AG09319 (cell line): ENCODE measurements around the gene TUBGCP6.

Experiments used
- DNase-seq: peaks from one replicate; pipeline ENCODE4 v3.0.0-alpha.2; 2010; ENCODE audit warnings: low read depth; ENCODE audit errors: extremely low read depth
- TF ChIP-seq, protein P1 (sequence below): IDR thresholded peaks from 2 replicates; pipeline ENCODE4 v1.5.1; 2011; ENCODE audit warnings: low read depth, mild to moderate bottlenecking, inconsistent platforms, low read length, moderate library complexity

TUBGCP6 gene

DNA sequence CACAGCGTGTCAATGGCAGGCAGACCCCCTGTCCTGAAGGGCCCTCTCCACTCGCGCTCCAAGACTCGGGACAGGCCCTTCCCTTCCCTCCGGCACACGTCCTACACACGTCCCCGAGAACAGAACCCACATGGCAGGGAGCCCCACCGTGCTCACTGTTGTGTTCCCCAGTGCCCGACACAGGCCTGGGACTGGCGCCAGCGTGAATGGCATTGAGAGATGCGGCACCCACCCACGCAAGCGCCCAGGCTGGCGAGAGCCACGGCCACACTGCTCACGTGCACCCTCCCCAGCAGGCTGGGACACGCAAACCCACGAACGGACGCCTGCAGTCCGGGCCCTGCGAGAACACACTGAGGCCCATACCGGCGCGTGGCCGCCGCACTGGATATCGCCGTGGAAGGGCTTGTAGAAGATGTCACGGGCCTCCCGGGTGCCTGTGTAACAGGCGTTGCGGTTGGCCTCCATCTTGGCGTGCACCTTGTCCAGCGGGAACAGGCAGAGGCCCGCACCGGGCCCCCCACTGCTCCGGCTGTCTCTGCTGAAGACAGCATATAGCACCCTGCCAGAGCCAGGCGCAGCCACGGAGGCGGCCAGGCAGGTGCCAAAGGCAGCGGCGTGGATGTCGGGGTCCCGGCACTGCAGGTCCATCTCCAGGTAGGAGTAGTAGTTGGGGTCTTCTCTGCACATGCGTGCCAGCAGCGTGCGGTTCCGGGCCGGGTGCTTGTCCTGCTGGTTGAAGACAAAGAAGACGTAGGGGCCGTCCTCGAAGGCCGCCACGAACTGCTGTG is 44.5 kb upstream of the TUBGCP6 start:
- TF ChIP-seq, protein P1, sequence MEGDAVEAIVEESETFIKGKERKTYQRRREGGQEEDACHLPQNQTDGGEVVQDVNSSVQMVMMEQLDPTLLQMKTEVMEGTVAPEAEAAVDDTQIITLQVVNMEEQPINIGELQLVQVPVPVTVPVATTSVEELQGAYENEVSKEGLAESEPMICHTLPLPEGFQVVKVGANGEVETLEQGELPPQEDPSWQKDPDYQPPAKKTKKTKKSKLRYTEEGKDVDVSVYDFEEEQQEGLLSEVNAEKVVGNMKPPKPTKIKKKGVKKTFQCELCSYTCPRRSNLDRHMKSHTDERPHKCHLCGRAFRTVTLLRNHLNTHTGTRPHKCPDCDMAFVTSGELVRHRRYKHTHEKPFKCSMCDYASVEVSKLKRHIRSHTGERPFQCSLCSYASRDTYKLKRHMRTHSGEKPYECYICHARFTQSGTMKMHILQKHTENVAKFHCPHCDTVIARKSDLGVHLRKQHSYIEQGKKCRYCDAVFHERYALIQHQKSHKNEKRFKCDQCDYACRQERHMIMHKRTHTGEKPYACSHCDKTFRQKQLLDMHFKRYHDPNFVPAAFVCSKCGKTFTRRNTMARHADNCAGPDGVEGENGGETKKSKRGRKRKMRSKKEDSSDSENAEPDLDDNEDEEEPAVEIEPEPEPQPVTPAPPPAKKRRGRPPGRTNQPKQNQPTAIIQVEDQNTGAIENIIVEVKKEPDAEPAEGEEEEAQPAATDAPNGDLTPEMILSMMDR: no peak

GRCh38 chr22:50287731-50288130 is 42.9 kb upstream of the TUBGCP6 start:
- TF ChIP-seq, protein P1: no peak
- no peak for DNase-seq

More for the DNA sequence above, 44.5 kb upstream of the TUBGCP6 start:
- no peak for DNase-seq

DNA sequence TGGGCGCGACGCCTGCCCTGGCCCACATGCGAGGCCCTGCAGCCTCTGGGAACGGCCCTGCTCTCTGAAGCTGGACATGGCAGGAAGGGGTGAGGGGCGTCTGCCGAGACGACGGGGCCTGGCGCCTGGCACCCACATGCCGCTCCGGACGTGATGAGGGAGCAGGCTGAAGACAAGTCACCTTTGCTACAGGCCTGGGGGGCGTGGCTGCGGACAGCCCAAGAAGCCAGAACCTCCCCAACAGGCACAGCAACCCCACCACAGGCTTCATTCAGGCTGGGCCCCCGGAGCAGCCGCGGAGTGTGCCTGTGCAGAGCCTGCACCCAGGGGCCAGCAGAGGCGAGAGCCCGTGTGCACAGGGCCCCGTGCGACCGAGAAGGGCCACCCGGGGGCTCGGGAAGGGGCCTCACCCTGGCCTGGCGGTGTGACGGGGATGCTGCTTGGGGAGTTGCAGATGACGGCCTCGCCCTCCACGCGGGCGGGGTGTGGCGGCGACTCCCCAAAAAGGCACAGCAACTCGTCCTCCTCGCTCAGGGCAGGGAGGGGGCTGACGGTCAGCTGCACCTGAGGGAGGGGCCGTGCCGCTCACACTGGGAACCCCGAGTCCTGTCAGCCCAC is 42.0 kb upstream of the TUBGCP6 start:
- no peak for DNase-seq
- TF ChIP-seq, protein P1: no peak

DNA sequence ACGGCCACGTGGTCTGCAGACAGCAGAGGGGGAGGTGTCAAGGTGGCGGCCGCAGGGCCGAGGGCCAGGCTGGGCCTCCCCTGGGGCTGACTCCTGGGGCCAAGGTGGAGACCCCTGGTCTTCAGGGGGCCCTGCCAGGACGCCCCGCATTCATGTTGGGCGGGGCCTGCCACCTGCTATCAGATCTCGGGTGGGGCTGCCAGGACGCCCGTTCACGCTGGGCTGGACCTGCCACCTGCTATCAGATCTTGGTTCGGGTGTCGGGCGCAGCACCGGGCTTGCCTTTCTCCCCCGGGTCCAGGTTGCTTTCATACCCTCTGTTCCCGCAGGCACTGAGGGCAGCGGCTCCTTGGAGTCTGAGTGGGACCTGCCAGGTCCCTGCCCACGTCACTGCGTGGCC is 41.5 kb upstream of the TUBGCP6 start:
- DNase-seq: no peak

DNA sequence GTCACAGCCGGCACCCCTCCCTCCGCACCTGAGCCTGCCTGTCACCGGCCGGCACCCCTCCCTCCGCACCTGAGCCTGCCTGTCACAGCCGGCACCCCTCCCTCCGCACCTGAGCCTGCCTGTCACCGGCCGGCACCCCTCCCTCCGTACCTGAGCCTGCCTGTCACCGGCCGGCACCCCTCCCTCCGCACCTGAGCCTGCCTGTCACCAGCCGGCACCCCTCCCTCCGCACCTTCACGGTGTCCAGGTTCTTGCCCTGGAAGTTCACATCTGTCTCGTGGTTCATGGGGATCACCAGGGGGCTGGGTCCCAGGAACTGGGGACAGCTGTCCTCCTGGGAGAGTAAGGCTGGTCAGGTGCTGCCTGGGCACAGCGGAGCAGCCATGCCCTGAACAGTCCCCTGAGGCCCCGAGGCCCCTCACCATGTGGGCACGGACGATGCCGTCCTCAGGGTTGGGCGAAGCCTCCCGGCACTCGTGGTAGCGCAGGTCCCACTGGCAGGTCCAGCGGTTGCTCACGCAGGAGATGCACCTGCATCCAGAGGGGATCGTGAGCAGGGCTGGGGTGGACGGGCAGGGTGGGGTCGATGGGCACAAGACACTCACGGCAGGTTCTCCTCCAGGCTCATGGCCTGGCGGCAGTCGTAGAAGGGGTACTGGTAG is 40.9 kb upstream of the TUBGCP6 start:
- TF ChIP-seq, protein P1: no peak
- no peak for DNase-seq

More for the DNA sequence above, 41.5 kb upstream of the TUBGCP6 start:
- TF ChIP-seq, protein P1: no peak

- DNase-seq: no peak
- TF ChIP-seq, protein P1: no peak
Measured at GRCh38 chr22:50284479-50284878, 39.7 kb upstream of the TUBGCP6 start.

DNA sequence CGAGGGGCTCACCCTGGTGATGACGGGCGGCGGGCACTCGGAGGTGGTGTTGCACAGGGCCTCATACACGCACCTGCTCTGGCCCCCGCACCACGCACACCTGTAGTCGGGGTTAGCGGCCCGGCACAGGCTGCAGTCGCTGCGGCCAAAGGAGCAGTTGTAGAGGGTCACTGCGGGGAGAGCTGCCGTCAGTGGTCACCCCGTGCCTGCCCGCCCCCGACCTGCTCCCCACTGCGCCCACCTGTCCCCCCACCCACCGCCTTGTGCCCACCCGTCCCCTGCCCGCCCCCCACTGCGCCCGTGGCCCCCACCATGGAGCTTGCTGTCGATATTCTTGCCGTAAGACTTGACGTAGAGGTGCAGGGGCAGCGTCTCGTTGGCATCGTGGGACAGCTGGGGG is 39.0 kb upstream of the TUBGCP6 start:
- TF ChIP-seq, protein P1: no peak
- DNase-seq: no peak
